ENCODE results near the gene DLGAP1. TPM values are rescaled to one million over a fixed set of nuclear protein-coding genes. Genes with fewer than 3 reads are reported as not detected.
A peak's percentile ranks its signal among the peaks of the same experiment; 100 is the strongest.

Gene DLGAP1
- total RNA-seq, 1 experiment from 2014 or later, result 0.07 TPM

DNA sequence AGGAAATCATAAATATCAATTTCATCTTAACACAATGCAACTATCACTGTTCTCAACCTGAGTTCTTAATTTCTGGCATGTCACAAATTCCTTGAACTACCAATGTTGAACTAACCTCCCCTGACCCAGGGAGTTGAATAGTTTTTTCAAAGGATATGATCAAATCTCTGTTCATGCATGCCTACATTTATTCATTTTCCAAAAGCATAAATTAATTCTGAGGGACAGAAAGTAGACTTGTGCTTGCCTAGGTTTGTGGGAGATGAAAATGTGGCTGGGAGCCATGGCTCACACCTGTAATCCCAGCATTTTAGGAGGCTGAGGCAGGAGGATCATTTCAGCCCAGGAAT lies 829.4 kb downstream of the DLGAP1 start:
- H3K27ac Mint-ChIP-seq (ENCODE audit: unreplicated experiment), result peak overlapping the region; percentile 99
- peaks cover 38% of the 10 kb centered on the region for H3K4me1 Mint-ChIP-seq (ENCODE audit: low read depth, unreplicated experiment)
- H3K36me3 Mint-ChIP-seq (ENCODE audit: insufficient read depth, unreplicated experiment), result peaks cover 32% of the 10 kb centered on the region
- H3K4me1 ChIP-seq, result peaks cover 48% of the 10 kb centered on the region
- no peak overlapping the region for H3K4me3 ChIP-seq (ENCODE audit: low read depth, low read length)
- intact Hi-C loops (cut with micrococcal nuclease; ENCODE audit: unreplicated experiment), result no loop called here
- no peak for DNase-seq
- H3K27me3 ChIP-seq (replicated peaks; ENCODE audit: control insufficient read depth, insufficient read depth, low read length), result no peaks in the 10 kb centered on the region
- TF ChIP-seq, protein P1, sequence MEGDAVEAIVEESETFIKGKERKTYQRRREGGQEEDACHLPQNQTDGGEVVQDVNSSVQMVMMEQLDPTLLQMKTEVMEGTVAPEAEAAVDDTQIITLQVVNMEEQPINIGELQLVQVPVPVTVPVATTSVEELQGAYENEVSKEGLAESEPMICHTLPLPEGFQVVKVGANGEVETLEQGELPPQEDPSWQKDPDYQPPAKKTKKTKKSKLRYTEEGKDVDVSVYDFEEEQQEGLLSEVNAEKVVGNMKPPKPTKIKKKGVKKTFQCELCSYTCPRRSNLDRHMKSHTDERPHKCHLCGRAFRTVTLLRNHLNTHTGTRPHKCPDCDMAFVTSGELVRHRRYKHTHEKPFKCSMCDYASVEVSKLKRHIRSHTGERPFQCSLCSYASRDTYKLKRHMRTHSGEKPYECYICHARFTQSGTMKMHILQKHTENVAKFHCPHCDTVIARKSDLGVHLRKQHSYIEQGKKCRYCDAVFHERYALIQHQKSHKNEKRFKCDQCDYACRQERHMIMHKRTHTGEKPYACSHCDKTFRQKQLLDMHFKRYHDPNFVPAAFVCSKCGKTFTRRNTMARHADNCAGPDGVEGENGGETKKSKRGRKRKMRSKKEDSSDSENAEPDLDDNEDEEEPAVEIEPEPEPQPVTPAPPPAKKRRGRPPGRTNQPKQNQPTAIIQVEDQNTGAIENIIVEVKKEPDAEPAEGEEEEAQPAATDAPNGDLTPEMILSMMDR (IDR thresholded peaks at IDR 0.05; ENCODE audit: insufficient read depth in 1 of 2, low read depth in 1 of 2, low read length in 1 of 2, severe bottlenecking in 1 of 2, unreplicated experiment in 1 of 2), result no peak
- peaks cover 2% of the 10 kb centered on the region for H3K27me3 Mint-ChIP-seq (ENCODE audit: insufficient read depth, unreplicated experiment)
- ChIA-PET CTCF (no interaction called here), POLR2A (interaction anchor here (5.6 kb wide), 1 partner anchor 23 kb away, joined by 66 read pairs; no protein-coding TSS in a partner anchor)
- H3K9me3 Mint-ChIP-seq (ENCODE audit: unreplicated experiment), result no peaks in the 10 kb centered on the region
- peak overlapping the region; percentile 97 for H3K4me3 Mint-ChIP-seq (ENCODE audit: unreplicated experiment)
- no TSS peak for BruUV-seq (replicated peaks)
- H3K36me3 ChIP-seq (ENCODE audit: control insufficient read depth, insufficient read depth, low read length), result no peaks in the 10 kb centered on the region
- no peaks in the 10 kb centered on the region; the same call in 1 of the 2 replicates for H3K9me3 ChIP-seq

DNA sequence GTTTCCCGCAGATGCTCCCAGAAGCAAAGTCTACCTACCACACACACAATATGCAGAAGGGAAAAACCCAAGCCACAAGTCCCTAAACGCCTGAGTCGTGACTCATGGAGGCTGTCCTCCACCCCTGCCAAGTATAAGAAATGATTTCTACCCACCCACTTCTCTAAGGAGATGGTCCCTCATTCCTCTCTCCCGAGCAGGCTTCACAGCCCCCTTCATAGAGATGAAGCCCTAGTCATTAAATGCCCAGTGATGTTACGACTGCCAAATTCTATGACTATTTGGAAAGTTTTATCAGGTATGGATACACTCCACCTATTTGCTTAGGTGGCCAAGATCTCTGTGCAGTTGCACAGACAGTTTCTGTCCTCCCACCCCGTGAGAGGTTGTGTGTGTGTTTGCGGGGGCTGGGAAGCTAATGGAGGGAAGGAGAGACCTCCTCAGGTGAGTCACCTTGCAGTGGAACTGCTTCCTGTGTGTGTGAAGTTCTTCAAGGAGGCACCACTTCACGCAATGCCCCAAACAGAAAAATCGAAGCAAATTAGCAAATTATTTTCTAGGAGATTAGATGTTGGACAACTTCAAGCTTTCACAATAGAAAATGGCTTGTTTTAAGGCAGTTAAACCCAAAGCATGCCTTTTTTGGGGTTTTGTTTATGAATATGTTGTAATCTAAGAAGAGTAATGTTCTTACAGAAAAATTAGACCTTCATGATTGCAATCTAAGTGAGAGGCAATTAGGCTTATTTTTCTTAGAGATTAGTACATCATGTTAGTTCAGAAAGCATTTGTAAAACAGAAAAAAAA lies 830.0 kb downstream of the DLGAP1 start:
- peak overlapping the region; percentile 99 for H3K27ac Mint-ChIP-seq (ENCODE audit: unreplicated experiment)
- Histone ChIP-seq H3K9me3 (no peaks in the 10 kb centered on the region; the same call in 1 of the 2 replicates), H3K4me3 (ENCODE audit: low read depth, low read length) (no peak overlapping the region), H3K27me3 (replicated peaks; ENCODE audit: control insufficient read depth, insufficient read depth, low read length) (no peaks in the 10 kb centered on the region), H3K36me3 (ENCODE audit: control insufficient read depth, insufficient read depth, low read length) (no peaks in the 10 kb centered on the region), H3K4me1 (peaks cover 54% of the 10 kb centered on the region)
- no TSS peak for BruUV-seq (replicated peaks)
- TF ChIP-seq, protein P1 (IDR thresholded peaks at IDR 0.05; ENCODE audit: insufficient read depth in 1 of 2, low read depth in 1 of 2, low read length in 1 of 2, severe bottlenecking in 1 of 2, unreplicated experiment in 1 of 2), result no peak
- peaks cover 39% of the 10 kb centered on the region for H3K4me1 Mint-ChIP-seq (ENCODE audit: low read depth, unreplicated experiment)
- peaks cover 2% of the 10 kb centered on the region for H3K27me3 Mint-ChIP-seq (ENCODE audit: insufficient read depth, unreplicated experiment)
- CTCF ChIA-PET, result no interaction called here
- peak; percentile 61 to 73 for DNase-seq
- no peaks in the 10 kb centered on the region for H3K9me3 Mint-ChIP-seq (ENCODE audit: unreplicated experiment)
- H3K36me3 Mint-ChIP-seq (ENCODE audit: insufficient read depth, unreplicated experiment), result peaks cover 32% of the 10 kb centered on the region
- intact Hi-C loops (cut with micrococcal nuclease; ENCODE audit: unreplicated experiment), result loop anchor here (1.0 kb wide), 3 partner anchors 22 to 39 kb away; no protein-coding TSS in a partner anchor
- peak overlapping the region; percentile 97 for H3K4me3 Mint-ChIP-seq (ENCODE audit: unreplicated experiment)
- POLR2A ChIA-PET, result interaction anchor here (1.5 to 5.6 kb wide), 4 partner anchors 22 to 40 kb away, joined by 22 to 66 read pairs (median 28); no protein-coding TSS in a partner anchor

DNA sequence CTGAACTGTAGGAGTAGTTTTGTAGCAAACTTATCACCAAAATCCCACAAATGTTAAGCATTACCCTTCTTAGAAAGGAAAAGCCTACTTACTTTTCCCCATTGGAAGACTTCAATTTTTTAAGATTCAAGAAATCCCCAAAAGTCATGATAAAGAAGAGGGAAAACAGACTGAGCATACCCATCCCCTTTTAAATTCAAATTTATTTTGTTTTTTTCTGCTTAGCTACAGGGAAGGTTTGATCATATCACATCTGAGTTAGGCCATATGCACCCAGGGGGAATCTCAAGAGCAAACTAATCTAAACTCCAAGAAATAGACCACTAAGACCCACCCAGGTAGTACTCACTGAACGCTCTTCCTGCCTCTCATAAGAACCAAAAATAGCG lies 830.6 kb downstream of the DLGAP1 start:
- POLR2A ChIA-PET, result interaction anchor here (0.7 to 5.6 kb wide), 11 partner anchors 14 to 241 kb away, joined by 3 to 66 read pairs (median 5); no protein-coding TSS in a partner anchor
- peaks cover 45% of the 10 kb centered on the region for H3K4me1 Mint-ChIP-seq (ENCODE audit: low read depth, unreplicated experiment)

More for the DNA sequence above, 830.6 kb downstream of the DLGAP1 start:
- TF ChIP-seq, protein P1 (IDR thresholded peaks at IDR 0.05; ENCODE audit: insufficient read depth in 1 of 2, low read depth in 1 of 2, low read length in 1 of 2, severe bottlenecking in 1 of 2, unreplicated experiment in 1 of 2), result no peak
- DNase-seq, result no peak
- H3K4me3 Mint-ChIP-seq (ENCODE audit: unreplicated experiment), result peak overlapping the region; percentile 97
- CTCF ChIA-PET, result interaction anchor here (0.8 to 1.7 kb wide), 4 partner anchors 21 to 42 kb away, joined by 4 to 11 read pairs (median 8); no protein-coding TSS in a partner anchor
- peaks cover 2% of the 10 kb centered on the region for H3K27me3 Mint-ChIP-seq (ENCODE audit: insufficient read depth, unreplicated experiment)
- H3K36me3 Mint-ChIP-seq (ENCODE audit: insufficient read depth, unreplicated experiment), result peaks cover 37% of the 10 kb centered on the region
- no peaks in the 10 kb centered on the region for H3K36me3 ChIP-seq (ENCODE audit: control insufficient read depth, insufficient read depth, low read length)
- no peaks in the 10 kb centered on the region for H3K9me3 Mint-ChIP-seq (ENCODE audit: unreplicated experiment)
- peaks cover 58% of the 10 kb centered on the region for H3K4me1 ChIP-seq
- no peaks in the 10 kb centered on the region; the same call in 1 of the 2 replicates for H3K9me3 ChIP-seq
- intact Hi-C loops (cut with micrococcal nuclease; ENCODE audit: unreplicated experiment), result loop anchor here (1.0 kb wide), 3 partner anchors 21 to 40 kb away; no protein-coding TSS in a partner anchor
- no peaks in the 10 kb centered on the region for H3K27me3 ChIP-seq (replicated peaks; ENCODE audit: control insufficient read depth, insufficient read depth, low read length)
- BruUV-seq (replicated peaks), result TSS peak; percentile 82
- peak overlapping the region; percentile 99 for H3K27ac Mint-ChIP-seq (ENCODE audit: unreplicated experiment)
- H3K4me3 ChIP-seq (ENCODE audit: low read depth, low read length), result peak overlapping the region; percentile 17

All from Caco-2 (cell line).